ENCODE data around the gene ARHGAP31.
"Not testable (repeated sequence)": the region's sequence is repeated elsewhere in the genome, so short reads cannot be mapped to it uniquely, and the experiment has no call there.

Gene ARHGAP31

DNA sequence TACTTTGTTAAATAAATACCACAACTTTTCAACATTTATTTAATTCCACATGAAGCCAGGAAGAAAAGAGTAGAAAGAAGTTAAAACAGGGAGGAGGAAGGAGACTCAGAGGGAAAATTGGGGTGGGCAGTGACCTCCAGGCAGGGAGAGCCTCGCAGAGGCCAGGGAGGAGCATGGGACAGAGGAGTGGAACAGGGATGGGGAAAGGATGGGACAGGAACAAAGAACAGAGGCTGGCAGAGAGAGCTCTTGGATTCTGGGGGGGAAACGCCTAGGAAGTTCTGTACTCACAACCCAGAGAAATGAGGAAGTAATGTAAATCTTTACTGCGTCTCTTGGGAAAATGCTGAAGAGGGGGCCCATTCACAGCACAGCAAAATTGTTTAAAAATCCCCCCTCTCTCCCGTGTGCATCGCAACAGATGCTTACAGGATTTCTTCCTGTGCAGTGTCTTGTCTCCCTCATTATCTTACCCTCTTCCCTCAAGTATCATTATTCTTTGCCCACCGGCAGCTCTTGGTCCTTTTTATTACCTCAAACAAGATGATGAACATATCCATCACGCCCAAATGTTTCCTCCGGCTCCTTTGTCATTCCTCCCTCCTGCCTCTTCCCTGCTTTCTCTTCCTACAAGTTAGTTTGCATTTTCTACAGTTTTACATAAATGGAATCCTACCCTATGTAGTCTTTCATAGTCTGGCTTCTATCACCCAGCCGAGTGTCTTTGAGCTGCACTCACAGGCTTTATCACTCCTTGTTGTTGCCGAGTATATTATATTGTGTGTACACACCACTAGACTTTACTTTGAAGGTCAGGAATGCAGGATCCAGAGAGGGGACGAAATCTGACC, 65.5 kb downstream of the ARHGAP31 start:
- Histone ChIP-seq H3K9me3 (ENCODE audit: control insufficient read depth, insufficient read depth, low read length) (no peaks in the 10 kb centered on the region), H3K9ac (ENCODE audit: low read depth, low read length) (no peak overlapping the region; the same call in 1 of the 2 replicates), H3K4me1 (ENCODE audit: insufficient read depth, low read length) (peaks cover 25% of the 10 kb centered on the region), H3K36me3 (ENCODE audit: insufficient read depth, low read length) (no peaks in the 10 kb centered on the region)

DNA sequence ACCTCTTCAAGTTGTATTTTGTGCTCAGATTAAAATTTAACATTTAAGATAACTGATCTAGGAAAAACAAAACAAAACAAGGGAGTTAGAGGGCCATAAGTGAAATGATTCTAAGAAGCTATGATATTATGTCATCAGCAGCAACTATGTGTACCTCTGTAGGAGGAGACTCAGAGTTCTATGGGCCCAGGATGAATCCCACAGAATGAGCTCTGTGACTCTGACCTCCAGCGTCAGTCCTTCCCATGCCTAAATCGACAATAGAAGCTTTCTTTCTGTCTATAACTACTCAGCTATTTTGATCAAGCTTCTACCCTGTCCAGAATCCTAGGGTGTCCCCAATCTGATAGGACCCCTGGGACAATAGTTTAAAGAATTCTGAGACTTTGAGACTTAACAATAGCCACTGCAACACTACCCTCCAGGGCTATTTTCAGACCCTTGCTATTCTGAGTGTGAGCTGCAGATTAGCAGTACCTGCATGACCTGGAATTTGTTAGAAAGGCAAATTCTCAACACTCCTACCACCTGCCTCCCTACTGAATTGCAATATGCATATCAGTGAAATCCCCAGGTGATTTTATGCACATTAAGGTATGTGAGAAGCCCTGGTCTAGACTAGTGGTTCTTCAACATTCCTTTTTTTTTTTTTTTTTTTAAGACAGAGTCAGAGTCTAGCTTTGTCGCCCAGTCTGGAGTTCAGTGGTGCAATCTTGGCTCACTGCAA, 66.7 kb downstream of the ARHGAP31 start:
- Histone ChIP-seq H3K4me1 (ENCODE audit: insufficient read depth, low read length) (peaks cover 25% of the 10 kb centered on the region), H3K36me3 (ENCODE audit: insufficient read depth, low read length) (no peaks in the 10 kb centered on the region), H3K9ac (ENCODE audit: low read depth, low read length) (no peak overlapping the region)

DNA sequence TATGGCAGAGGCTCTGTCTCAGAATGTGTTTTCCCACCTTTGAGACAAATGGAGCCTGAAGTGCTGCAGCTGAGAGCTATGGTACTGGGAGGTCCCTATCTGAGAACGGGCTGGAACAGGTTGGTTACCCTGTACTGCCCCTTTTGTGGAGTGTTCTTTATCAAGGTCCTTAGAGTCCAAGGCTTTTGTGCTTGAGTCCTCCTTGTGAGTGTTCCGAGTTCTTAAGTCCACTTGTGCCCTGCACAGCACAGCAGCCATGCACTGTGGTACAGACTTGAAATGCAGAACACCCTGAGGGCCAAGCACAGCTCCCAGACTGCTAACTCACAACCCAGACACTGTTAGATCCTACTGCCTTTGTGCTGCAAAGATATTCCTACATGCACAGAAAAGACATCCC, 67.8 kb downstream of the ARHGAP31 start:
- H3K9ac ChIP-seq (ENCODE audit: low read depth, low read length), result no peak overlapping the region

More for the DNA sequence above, 66.7 kb downstream of the ARHGAP31 start:
- no peaks in the 10 kb centered on the region for H3K9me3 ChIP-seq (ENCODE audit: control insufficient read depth, insufficient read depth, low read length)

DNA sequence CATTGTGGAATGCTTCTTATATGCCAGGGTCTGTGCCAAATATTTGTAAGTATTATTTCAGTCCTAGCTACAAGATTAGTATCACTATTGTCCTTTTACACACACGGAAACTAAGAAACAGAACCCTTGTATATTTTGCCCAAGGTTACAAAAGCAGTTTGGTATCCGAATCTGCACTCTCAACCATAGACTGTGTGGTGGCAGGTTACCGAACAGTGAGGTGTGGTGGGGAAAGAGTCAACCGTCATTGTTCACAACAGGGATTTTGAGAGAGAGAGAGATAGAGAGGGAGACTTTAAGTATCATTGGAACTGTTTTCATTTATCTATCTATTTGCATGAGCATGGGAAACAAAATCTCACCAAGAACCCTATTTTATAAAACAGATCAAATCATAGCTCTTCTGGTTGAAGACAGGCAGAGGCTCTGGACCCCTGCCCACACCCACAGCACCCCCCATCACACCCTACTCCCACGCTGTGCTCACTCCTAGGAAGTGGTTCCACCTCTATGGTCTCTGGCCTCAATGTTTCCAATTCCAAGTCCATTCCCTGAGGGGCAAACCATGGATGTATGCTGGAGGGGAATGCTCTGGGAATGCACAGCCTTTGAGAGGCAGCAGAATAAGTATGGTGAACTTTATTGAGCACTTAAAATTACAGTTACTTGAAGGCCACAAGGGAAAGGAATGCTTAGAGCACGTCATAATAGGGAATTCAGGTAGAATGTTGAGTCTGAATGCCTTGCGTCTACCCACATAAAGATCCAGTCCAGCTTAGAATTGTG, 69.0 kb downstream of the ARHGAP31 start:
- Histone ChIP-seq H3K9ac (ENCODE audit: low read depth, low read length) (no peak overlapping the region), H3K36me3 (ENCODE audit: insufficient read depth, low read length) (no peaks in the 10 kb centered on the region), H3K9me3 (ENCODE audit: control insufficient read depth, insufficient read depth, low read length) (no peaks in the 10 kb centered on the region), H3K4me1 (ENCODE audit: insufficient read depth, low read length) (peaks cover 18% of the 10 kb centered on the region)

More for the DNA sequence above, 67.8 kb downstream of the ARHGAP31 start:
- Histone ChIP-seq H3K36me3 (ENCODE audit: insufficient read depth, low read length) (no peaks in the 10 kb centered on the region), H3K4me1 (ENCODE audit: insufficient read depth, low read length) (peaks cover 23% of the 10 kb centered on the region), H3K9me3 (ENCODE audit: control insufficient read depth, insufficient read depth, low read length) (no peaks in the 10 kb centered on the region)

DNA sequence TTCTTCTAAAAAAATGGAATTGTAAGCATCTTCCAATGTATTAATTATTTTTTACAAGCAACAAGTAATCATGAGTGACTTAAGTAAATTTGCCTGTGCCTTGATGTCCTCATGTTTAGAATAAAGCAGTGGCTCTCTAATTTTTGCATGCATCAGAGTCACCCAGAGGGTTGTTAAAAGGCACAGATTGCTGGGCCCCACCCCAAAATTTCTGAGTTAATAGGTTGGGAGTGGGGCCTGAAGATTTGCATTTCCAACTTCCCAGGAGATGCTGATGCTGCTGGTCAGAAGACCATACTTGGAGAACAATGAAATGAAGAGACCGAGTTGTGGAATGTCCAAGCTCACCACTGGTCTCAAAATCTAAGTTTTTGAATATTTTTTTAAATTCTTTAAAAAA, 70.2 kb downstream of the ARHGAP31 start:
- Histone ChIP-seq H3K36me3 (ENCODE audit: insufficient read depth, low read length) (no peaks in the 10 kb centered on the region), H3K4me1 (ENCODE audit: insufficient read depth, low read length) (peaks cover 17% of the 10 kb centered on the region), H3K9ac (ENCODE audit: low read depth, low read length) (no peak overlapping the region), H3K9me3 (ENCODE audit: control insufficient read depth, insufficient read depth, low read length) (no peaks in the 10 kb centered on the region)

DNA sequence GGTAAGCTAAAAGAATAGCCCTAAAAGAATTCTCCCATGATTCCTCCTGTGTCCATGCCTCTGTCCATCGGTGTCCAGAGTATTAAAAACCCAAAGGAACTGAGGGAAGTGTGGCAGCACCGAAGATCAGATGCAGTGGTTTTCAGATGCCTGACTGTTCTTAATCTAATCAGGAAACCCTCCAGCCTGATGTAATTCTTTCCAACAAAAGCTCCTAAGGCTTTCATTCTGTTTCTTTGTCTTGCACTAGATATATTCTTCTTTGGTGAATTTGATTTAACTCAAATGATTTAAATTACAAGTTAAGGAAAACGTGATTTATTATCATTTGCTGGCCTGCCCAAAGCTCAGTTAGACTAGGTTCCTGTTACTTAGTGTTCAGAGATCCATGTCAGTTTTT, 71.2 kb downstream of the ARHGAP31 start:
- Histone ChIP-seq H3K9ac (ENCODE audit: low read depth, low read length) (no peak overlapping the region), H3K36me3 (ENCODE audit: insufficient read depth, low read length) (no peaks in the 10 kb centered on the region), H3K9me3 (ENCODE audit: control insufficient read depth, insufficient read depth, low read length) (no peaks in the 10 kb centered on the region), H3K4me1 (ENCODE audit: insufficient read depth, low read length) (peaks cover 7% of the 10 kb centered on the region)

DNA sequence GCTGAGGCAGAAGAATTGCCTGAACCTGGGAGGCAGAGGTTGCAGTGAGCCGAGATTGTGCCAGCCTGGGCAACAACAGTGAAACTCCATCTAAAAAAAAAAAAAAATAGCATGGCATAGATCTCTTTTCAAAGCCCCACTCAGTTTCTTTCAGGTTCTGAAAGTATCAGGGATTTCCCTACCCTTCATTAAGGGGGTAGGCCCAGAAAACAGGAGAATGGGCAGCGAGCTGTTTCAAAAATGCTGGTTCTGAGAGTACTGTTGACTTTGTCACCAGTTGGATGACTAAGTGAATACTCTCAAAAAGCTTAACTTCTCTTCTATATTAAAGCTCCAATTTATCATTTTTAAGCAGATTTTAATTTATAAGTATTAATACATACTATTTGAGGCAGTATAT, 72.8 kb downstream of the ARHGAP31 start:
- no peaks in the 10 kb centered on the region for H3K36me3 ChIP-seq (ENCODE audit: insufficient read depth, low read length)
- no peaks in the 10 kb centered on the region for H3K9me3 ChIP-seq (ENCODE audit: control insufficient read depth, insufficient read depth, low read length)
- no peak overlapping the region for H3K9ac ChIP-seq (ENCODE audit: low read depth, low read length)
- H3K4me1 ChIP-seq (ENCODE audit: insufficient read depth, low read length), result no peaks in the 10 kb centered on the region; the same call in 1 of the 2 replicates

DNA sequence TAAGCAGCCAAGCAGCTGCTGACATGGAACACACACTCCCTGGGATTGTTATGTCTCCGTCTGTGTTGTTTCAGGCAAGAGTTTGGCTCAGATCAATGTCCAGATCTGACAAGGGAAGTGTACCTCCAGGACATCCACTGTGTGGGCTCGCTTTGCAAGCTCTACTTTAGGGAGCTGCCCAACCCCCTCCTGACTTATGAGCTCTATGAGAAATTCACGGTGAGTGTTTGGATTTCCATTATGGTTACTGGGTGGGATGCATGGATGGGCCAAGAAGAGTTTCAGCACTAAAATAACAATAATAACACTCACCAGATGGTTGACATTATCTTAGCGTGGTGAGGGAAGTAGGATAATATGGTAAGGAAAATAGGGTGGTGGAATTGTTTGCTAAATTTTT, 74.1 kb downstream of the ARHGAP31 start:
- H3K9ac ChIP-seq (ENCODE audit: low read depth, low read length), result no peak overlapping the region
- no peaks in the 10 kb centered on the region; the same call in 1 of the 2 replicates for H3K4me1 ChIP-seq (ENCODE audit: insufficient read depth, low read length)
- H3K9me3 ChIP-seq (ENCODE audit: control insufficient read depth, insufficient read depth, low read length), result no peaks in the 10 kb centered on the region
- no peaks in the 10 kb centered on the region for H3K36me3 ChIP-seq (ENCODE audit: insufficient read depth, low read length)

DNA sequence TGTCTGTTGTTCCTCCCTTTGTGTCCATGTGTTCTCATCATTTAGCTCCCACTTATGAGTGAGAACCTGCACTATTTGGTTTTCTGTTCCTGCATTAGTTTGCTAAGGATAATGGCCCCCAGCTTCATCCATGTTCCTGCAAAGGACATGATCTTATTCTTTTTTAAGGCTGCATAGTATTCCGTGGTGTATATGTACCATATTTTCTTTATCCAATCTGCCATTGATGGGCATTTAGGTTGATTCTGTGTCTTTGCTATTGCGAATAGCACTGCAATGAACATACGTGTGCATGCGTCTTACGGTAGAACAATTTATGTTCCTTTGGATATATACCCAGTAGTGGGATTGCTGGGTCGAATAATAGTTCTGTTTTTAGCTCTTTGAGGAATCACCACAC, 77.6 kb downstream of the ARHGAP31 start:
- not testable (repeated sequence) for H3K4me1 ChIP-seq (ENCODE audit: insufficient read depth, low read length); H3K9me3 ChIP-seq (ENCODE audit: control insufficient read depth, insufficient read depth, low read length); H3K36me3 ChIP-seq (ENCODE audit: insufficient read depth, low read length); H3K9ac ChIP-seq (ENCODE audit: low read depth, low read length)

DNA sequence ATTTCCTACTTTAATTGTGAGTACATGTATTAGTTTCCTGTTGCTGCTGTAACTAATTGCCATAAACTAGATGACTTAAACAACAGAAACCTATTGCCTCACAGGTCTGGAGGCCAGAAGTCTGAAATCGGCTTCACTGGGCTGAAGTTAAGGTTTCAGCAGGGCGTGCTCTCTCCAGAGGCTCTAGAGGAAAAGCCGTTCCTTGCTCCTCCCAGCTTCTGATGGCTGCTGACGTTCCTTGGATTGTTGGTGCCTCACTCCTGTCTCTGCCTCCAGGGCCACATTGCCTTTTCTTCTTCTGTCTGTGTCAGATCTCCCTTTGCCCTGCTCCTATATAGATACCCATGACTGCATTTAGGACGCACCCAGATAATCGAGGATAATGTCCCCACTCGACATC, 80.9 kb downstream of the ARHGAP31 start:
- Histone ChIP-seq H3K4me1 (ENCODE audit: insufficient read depth, low read length) (no peaks in the 10 kb centered on the region; the same call in 1 of the 2 replicates), H3K9ac (ENCODE audit: low read depth, low read length) (no peak overlapping the region), H3K9me3 (ENCODE audit: control insufficient read depth, insufficient read depth, low read length) (no peaks in the 10 kb centered on the region), H3K36me3 (ENCODE audit: insufficient read depth, low read length) (no peaks in the 10 kb centered on the region)

DNA sequence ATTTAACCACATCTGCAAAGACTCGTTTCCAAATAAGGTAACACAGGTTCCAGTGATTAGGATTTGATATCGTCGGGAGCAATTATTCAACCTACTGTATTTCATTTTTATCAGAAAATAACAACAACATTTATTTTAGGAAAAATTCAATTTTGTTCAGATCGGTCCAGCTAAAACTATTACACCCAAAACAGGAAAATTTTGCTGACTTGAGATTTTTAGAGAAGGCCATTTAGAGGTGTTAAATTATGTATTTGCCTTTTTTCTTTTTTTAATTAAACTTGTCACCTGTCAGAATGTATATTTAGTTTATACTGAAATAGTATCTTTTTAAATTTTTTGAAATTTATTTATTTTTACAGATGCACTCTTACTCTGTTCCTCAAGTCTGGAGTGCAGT, 81.3 kb downstream of the ARHGAP31 start:
- Histone ChIP-seq H3K9ac (ENCODE audit: low read depth, low read length) (no peak overlapping the region), H3K36me3 (ENCODE audit: insufficient read depth, low read length) (no peaks in the 10 kb centered on the region), H3K9me3 (ENCODE audit: control insufficient read depth, insufficient read depth, low read length) (no peaks in the 10 kb centered on the region), H3K4me1 (ENCODE audit: insufficient read depth, low read length) (no peaks in the 10 kb centered on the region; the same call in 1 of the 2 replicates)

DNA sequence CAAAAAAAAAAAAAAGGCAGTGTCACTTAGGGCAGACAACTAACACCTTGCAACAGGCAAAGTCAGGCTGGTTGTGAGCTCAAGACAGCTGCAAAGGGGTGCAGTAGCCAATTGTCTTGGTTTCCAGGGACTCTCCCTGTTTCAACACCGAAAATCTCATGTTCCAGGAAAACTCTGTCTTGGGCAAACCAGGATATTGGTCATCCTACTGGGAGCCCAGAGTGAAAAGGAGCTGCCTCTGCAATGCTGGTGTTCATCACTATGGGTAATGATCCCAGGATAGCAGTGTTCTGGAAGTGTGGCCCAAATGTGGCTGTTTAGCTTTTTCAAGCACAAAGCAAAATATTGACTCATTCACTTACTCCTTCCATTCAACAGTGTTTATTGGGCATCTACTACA, 82.6 kb downstream of the ARHGAP31 start:
- Histone ChIP-seq H3K9ac (ENCODE audit: low read depth, low read length) (no peak overlapping the region), H3K36me3 (ENCODE audit: insufficient read depth, low read length) (no peaks in the 10 kb centered on the region), H3K9me3 (ENCODE audit: control insufficient read depth, insufficient read depth, low read length) (no peaks in the 10 kb centered on the region), H3K4me1 (ENCODE audit: insufficient read depth, low read length) (no peaks in the 10 kb centered on the region; the same call in 1 of the 2 replicates)

DNA sequence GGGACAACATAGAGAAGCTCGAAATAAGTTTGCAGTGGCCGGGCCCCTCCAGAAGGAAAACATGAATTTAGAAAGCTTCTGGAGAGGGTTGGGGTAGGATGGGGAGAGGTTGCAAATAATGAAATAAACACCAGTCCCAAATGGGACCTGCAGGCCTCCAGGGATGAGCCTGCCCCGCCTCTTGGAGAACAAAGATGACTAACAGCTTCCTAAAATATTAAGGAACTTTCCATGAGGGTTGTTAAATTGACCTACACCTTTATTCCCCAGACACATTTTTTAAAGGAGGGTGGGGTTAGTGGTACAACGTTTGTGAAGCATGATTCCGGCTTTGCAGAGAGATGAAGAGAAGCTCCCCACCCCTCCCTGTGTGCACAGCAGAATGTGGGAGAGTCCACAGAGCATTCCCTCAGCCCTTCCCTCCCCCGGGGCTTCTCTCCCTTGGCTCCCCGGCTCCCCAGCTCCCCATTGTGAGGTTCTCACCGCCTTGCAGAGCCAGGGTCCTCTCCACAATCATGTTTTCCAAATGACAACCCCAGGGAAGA, 84.1 kb downstream of the ARHGAP31 start:
- no peak overlapping the region for H3K9ac ChIP-seq (ENCODE audit: low read depth, low read length)
- no peaks in the 10 kb centered on the region; the same call in 1 of the 2 replicates for H3K4me1 ChIP-seq (ENCODE audit: insufficient read depth, low read length)
- H3K9me3 ChIP-seq (ENCODE audit: control insufficient read depth, insufficient read depth, low read length), result no peaks in the 10 kb centered on the region
- no peaks in the 10 kb centered on the region for H3K36me3 ChIP-seq (ENCODE audit: insufficient read depth, low read length)

DNA sequence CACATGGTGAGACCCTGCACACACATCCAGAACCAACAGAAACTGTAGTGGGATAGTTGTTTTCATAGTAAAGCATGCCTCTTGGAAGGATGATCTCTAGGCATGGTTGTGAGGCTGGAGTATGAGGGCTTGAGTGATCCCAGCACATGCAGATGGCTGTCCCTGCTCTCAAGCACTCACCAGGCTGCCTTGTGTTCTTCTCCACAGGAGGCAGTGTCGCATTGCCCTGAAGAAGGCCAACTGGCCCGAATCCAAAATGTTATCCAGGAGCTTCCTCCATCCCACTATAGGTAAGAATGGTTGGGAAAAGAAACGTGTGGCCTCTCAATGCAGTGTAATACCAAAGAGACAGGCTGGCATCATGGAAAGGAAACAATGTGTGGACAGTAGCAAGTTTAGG, 86.5 kb downstream of the ARHGAP31 start:
- Histone ChIP-seq H3K36me3 (ENCODE audit: insufficient read depth, low read length) (no peaks in the 10 kb centered on the region), H3K9me3 (ENCODE audit: control insufficient read depth, insufficient read depth, low read length) (no peaks in the 10 kb centered on the region), H3K4me1 (ENCODE audit: insufficient read depth, low read length) (no peaks in the 10 kb centered on the region; the same call in 1 of the 2 replicates), H3K9ac (ENCODE audit: low read depth, low read length) (no peak overlapping the region)

Measured in ES-I3 (cell line).